Left lung (tissue), 10 donors: ENCODE results near the gene DDX52. TPM values are rescaled to one million over a fixed set of nuclear protein-coding genes. Genes with fewer than 3 reads are reported as not detected.

ENCODE experiments used
- ATAC-seq: fragments of 200-7000 bp; cut with Tn5 transposase; one replicate; pipeline ENCODE4 v1.9.1; 2020; ENCODE audit warnings: moderate library complexity
- DNase-seq, 4 donors: peaks; one replicate each; pipeline ENCODE4 v3.0.0-alpha.2; 2013 to 2020
- H3K27ac ChIP-seq, 2 donors: fragments of 200-600 bp; sonication (generic) in 1 of 2; one replicate each; pipeline versions ENCODE4 v1.5.0 to v1.8.0; 2020 to 2021
- H3K27me3 ChIP-seq, 2 donors: fragments of 200-600 bp; sonication (generic) in 1 of 2; one replicate each; pipeline versions ENCODE4 v1.5.0 to v1.8.0; 2020 to 2021
- H3K36me3 ChIP-seq, 2 donors: fragments of 200-600 bp; sonication (generic) in 1 of 2; one replicate each; pipeline versions ENCODE4 v1.5.0 to v1.8.0; 2020 to 2021
- H3K4me1 ChIP-seq, 2 donors: fragments of 200-600 bp; one replicate each; pipeline ENCODE4 v1.8.0; 2021
- H3K4me3 ChIP-seq, 2 donors: fragments of 200-600 bp; sonication (generic) in 1 of 2; one replicate each; pipeline versions ENCODE4 v1.5.0 to v1.8.0; 2020 to 2021; ENCODE audit warnings: mild to moderate bottlenecking in 1 of 2
- H3K9me3 ChIP-seq, 2 donors: fragments of 200-600 bp; sonication (generic) in 1 of 2; one replicate each; pipeline versions ENCODE4 v1.5.0 to v1.8.0; 2020 to 2021
- intact Hi-C, 2 donors: fragments of 100-400 bp; cut with DNase I; formaldehyde crosslinking; loops; one replicate each; pipeline versions ENCODE4 v1.11.2 to v1.14.2; 2022
- polyA plus RNA-seq, 6 donors: library from polyadenylated mRNA; unstranded; fragments of 120-200 nt; gene quantifications; one replicate each; pipeline ENCODE4 v1.2.1, GENCODE V29; 2013; ENCODE audit not compliant: insufficient read length in 6 of 6
- total RNA-seq, 2 donors: library from RNA; stranded (reverse); fragmentation: NEBNext Ultra II Directional; extraction: Animal tissue kit (Norgen Biotek cat#: 25700); gene quantifications; one replicate each; pipeline ENCODE4 v1.2.1, GENCODE V29; 2021
- TF ChIP-seq, protein P1 (sequence below), 2 donors: fragments of 200-600 bp; sonication (generic) in 1 of 2; IDR thresholded peaks; one replicate each; pipeline versions ENCODE4 v1.5.0 to v1.8.0; 2021; ENCODE audit warnings: antibody characterized with exemption in 2 of 2
- donor health status: DM: no; HTN: yes; CAD: no.
- donor health status: DM: no; HTN: no; CAD: no.

DDX52 gene
- total and polyA plus RNA-seq, 8 donors: 23.7 to 41.6 (median 36.6) TPM

DNA sequence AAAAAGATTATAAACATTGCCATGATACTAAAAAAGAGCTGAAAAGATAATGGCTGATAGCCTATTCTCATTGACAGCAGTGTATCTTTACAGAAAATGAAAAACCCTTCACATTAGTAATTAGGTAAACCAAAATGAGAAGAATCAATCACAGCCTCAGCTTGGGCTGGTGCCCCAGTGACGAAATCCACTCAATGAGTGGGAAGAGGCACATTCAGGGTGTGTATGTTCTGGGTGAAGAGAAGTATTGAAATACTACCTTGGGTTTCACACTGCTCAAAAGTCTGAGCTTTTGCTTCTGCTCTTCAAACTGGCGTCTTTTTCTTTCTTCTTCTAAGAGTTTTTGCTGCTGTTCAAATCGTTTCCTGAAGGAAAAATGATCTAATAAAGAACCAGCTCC lies 58.2 kb downstream of the DDX52 start:
- Histone ChIP-seq H3K4me1 (no peaks in the 10 kb centered on the region), H3K4me3 (no peak overlapping the region), H3K36me3 (peaks cover 0 to 63% of the 10 kb centered on the region in 2 donors), H3K27me3 (no peaks in the 10 kb centered on the region), H3K27ac (no peak overlapping the region), H3K9me3 (no peaks in the 10 kb centered on the region)
- no peak for ATAC-seq
- TF ChIP-seq, protein P1, sequence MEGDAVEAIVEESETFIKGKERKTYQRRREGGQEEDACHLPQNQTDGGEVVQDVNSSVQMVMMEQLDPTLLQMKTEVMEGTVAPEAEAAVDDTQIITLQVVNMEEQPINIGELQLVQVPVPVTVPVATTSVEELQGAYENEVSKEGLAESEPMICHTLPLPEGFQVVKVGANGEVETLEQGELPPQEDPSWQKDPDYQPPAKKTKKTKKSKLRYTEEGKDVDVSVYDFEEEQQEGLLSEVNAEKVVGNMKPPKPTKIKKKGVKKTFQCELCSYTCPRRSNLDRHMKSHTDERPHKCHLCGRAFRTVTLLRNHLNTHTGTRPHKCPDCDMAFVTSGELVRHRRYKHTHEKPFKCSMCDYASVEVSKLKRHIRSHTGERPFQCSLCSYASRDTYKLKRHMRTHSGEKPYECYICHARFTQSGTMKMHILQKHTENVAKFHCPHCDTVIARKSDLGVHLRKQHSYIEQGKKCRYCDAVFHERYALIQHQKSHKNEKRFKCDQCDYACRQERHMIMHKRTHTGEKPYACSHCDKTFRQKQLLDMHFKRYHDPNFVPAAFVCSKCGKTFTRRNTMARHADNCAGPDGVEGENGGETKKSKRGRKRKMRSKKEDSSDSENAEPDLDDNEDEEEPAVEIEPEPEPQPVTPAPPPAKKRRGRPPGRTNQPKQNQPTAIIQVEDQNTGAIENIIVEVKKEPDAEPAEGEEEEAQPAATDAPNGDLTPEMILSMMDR (IDR thresholded peaks at IDR 0.05): no peak
- intact Hi-C loops: no loop called here
- DNase-seq: no peak

GRCh38 chr17:37576281-37576680 lies 67.0 kb downstream of the DDX52 start:
- H3K4me3 ChIP-seq: no peak overlapping the region
- intact Hi-C loops: no loop called here

GRCh38 chr17:37574427-37574826 lies 68.8 kb downstream of the DDX52 start:
- no peak overlapping the region for H3K4me3 ChIP-seq
- DNase-seq: no peak
- H3K27ac ChIP-seq: no peak overlapping the region
- no peaks in the 10 kb centered on the region for H3K9me3 ChIP-seq
- no peak for ATAC-seq
- intact Hi-C loops: no loop called here
- H3K4me1 ChIP-seq: no peaks in the 10 kb centered on the region
- H3K27me3 ChIP-seq: no peaks in the 10 kb centered on the region
- peaks cover 0 to 90% of the 10 kb centered on the region in 2 donors for H3K36me3 ChIP-seq
- TF ChIP-seq, protein P1 (IDR thresholded peaks at IDR 0.05): no peak

More at GRCh38 chr17:37576281-37576680, 67.0 kb downstream of the DDX52 start:
- peaks cover 0 to 89% of the 10 kb centered on the region in 2 donors for H3K36me3 ChIP-seq
- ATAC-seq (no peak), DNase-seq (no peak)
- H3K9me3 ChIP-seq: no peaks in the 10 kb centered on the region
- TF ChIP-seq, protein P1 (IDR thresholded peaks at IDR 0.05): no peak
- no peaks in the 10 kb centered on the region for H3K27me3 ChIP-seq
- no peaks in the 10 kb centered on the region for H3K4me1 ChIP-seq
- no peak overlapping the region for H3K27ac ChIP-seq

- Histone ChIP-seq H3K36me3 (peaks cover 0 to 95% of the 10 kb centered on the region in 2 donors), H3K4me3 (no peak overlapping the region), H3K27me3 (no peaks in the 10 kb centered on the region), H3K27ac (no peak overlapping the region), H3K9me3 (no peaks in the 10 kb centered on the region), H3K4me1 (no peaks in the 10 kb centered on the region)
- intact Hi-C loops: no loop called here
- DNase-seq: no peak
- TF ChIP-seq, protein P1 (IDR thresholded peaks at IDR 0.05): no peak
- no peak for ATAC-seq
Observed at GRCh38 chr17:37571674-37572073, 71.6 kb downstream of the DDX52 start.

- H3K27ac ChIP-seq: no peak overlapping the region
- H3K9me3 ChIP-seq: no peaks in the 10 kb centered on the region
- H3K36me3 ChIP-seq: peaks cover 0 to 90% of the 10 kb centered on the region in 2 donors
- H3K4me3 ChIP-seq: no peak overlapping the region
- peak in 2 of 4 donors; percentile 12 to 40 for DNase-seq
- H3K27me3 ChIP-seq: no peaks in the 10 kb centered on the region
- no peaks in the 10 kb centered on the region for H3K4me1 ChIP-seq
- peak; percentile 95 for ATAC-seq
- TF ChIP-seq, protein P1 (IDR thresholded peaks at IDR 0.05): peak; percentile 16 to 19
- intact Hi-C loops: no loop called here
Observed at GRCh38 chr17:37570527-37571093, 72.6 kb downstream of the DDX52 start.
